IPS-NIHi11 (cell line): Measurements from ENCODE around the gene WDTC1.
"Not testable (repeated sequence)": the region's sequence is repeated elsewhere in the genome, so short reads cannot be mapped to it uniquely, and the experiment has no call there.

Source experiments
- DNase-seq: peaks from one replicate; pipeline ENCODE4 v3.0.0; 2012; ENCODE audit warnings: mixed read lengths, low spot score

WDTC1 gene, protein sequence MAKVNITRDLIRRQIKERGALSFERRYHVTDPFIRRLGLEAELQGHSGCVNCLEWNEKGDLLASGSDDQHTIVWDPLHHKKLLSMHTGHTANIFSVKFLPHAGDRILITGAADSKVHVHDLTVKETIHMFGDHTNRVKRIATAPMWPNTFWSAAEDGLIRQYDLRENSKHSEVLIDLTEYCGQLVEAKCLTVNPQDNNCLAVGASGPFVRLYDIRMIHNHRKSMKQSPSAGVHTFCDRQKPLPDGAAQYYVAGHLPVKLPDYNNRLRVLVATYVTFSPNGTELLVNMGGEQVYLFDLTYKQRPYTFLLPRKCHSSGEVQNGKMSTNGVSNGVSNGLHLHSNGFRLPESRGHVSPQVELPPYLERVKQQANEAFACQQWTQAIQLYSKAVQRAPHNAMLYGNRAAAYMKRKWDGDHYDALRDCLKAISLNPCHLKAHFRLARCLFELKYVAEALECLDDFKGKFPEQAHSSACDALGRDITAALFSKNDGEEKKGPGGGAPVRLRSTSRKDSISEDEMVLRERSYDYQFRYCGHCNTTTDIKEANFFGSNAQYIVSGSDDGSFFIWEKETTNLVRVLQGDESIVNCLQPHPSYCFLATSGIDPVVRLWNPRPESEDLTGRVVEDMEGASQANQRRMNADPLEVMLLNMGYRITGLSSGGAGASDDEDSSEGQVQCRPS

DNA sequence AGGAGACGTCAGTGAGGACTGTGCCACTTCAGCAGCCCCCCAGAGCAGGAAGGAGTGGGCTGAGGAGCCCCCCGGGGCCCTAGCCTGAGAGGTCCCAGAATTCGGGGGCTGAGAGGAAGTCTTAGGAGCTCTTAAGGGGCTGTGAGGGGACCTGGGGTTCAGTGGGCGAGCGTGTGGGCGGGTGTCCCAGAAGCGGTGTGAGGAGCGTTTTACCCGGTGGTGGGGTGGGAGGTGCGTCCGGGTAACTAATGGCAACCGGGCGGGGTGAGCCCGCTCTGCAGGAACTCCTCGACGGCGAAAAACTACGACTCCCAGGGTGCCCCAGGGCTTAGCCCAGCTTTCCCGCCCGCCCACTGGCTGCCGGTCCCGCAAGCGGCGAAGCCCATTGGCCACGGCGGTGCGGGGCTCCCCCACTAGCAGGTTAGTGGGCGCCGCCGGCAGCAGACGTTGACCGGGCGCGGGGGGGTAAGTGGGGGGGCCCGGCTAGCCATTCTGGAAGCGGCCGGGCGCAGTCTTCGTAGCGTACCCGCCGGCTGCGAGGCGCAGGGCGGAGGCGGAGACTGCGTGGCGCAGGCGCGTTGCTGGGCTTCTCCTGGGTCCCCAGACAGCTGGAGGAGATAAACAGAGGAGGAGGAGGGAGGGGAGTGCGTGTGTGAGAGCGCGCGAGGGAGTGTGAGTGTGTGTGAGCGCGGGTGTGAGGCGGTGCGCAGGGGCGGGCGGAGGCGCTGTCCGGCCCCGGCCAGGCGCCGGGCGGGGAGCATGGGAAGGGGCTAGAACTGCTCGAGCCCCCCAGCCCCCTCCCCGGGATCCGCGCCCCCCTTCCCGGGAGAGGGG lies at the start of gene WDTC1:
Gene WDTC1 (plus strand): TSS at position 584 of the 834 bp plus-strand sequence. CDS start 26,423 bp downstream, outside the sequence.
- peak; percentile 99 for DNase-seq

DNA sequence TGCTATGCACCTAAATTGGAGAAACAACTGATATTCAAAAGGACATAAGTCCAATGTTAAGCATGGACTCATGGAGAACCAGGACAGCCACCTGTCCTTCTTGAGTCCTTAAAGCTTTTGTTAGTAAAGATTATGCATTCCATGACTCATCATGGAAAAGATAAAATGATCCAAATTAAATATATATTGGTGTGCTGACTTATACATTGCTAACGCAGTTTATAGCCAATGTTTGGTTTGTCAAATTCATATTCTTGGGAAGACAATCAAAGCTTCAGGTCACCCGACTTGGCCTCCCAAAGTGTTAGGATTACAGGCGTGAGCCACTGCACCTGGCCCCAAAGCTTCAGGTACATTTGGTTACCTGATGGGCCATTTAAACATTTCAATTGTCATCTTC lies 49.8 kb upstream of the WDTC1 start:
- not testable (repeated sequence) for DNase-seq

DNA sequence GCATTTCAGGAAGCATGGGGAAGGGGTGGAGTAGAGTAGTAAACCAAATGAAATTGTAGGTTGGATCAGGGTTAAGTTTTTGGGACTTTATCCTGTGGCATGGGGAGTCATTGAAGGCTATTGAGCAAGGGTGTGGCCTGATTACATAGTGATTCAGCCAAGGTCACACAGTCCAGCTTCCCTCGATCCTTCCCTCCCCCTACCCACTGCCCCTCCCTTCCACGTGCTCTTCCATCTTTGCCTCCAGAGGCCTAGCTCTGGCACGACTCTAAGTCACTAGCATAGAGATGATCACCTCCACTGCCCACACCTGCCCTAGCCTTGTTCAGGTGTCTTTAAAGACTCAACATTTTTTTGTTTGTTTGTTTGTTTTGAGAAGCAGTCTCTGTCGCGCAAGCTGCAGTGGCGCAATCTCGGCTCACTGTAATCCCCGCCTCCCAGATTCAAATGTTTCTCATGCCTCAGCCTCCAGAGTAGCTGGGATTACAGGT lies 42.3 kb upstream of the WDTC1 start:
- DNase-seq, result no peak

DNA sequence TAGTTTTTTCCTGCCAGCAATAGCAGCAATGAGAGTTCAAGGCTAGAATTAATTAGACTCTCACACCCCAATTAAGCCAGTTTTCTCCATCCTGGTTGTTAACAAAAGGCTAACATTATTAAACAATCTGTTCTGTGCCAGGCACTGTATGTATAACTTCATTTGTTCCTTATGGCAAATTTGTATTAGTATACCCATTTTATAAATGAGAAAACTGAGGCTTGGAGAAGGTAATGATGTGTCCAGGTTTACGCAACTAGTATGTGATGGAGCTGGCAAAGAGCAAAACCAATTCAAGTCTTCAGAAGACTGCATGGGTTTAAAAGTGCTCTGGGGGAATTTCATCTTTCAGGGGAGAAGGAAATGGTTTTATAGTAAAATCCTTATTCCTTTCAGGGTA lies 41.2 kb upstream of the WDTC1 start:
- DNase-seq, result no peak

DNA sequence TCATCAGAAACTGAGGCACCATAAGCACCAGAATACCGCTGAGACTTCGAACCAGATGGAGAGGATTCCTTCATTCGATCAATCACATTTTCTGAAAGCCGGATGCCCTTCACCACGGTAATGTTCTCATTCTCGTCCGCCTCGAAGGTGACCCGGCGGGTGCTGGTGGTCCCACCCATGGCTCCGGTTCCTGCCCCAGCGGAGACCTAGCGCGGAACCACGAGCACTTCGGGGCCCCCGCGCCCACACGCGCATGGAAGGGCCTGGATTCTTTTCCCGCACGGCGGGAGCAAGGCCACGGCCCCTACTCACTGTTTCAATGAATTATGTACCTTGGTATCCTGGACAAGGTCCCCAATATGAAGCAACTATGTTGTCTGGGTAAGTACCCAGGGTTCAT lies 33.1 kb upstream of the WDTC1 start:
- no peak for DNase-seq

DNA sequence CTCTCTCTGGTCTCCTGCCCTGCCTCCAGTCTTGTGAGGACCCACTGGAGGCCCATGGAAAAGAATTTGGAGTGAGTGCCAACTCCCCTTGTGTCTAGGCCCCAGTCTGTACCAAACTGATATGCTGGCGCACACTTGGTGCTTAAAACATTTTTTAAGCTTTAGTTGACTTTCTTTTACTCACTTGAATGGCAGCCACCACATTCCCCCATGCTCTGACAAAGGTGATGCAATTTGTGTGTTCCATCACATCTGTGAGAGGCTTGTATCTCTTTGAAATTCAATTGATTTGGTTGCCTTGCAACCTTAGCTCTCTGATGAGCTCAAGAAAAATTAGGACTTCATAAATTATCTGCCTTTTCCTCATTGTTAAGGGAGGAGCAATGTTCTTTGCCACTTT lies 30.5 kb upstream of the WDTC1 start:
- DNase-seq, result no peak

DNA sequence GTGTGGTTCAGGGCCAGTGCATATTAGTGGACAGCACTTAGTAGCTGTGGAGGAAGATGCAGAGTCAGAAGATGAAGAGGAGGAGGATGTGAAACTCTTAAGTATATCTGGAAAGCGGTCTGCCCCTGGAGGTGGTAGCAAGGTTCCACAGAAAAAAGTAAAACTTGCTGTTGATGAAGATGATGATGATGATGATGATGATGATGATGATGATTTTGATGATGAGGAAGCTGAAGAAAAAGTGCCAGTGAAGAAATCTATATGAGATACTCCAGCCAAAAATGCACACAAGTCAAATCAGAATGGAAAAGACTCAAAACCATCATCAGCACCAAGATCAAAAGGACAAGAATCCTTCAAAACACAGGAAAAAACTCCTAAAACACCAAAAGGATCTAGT lies 27.2 kb upstream of the WDTC1 start:
- not testable (repeated sequence) for DNase-seq

DNA sequence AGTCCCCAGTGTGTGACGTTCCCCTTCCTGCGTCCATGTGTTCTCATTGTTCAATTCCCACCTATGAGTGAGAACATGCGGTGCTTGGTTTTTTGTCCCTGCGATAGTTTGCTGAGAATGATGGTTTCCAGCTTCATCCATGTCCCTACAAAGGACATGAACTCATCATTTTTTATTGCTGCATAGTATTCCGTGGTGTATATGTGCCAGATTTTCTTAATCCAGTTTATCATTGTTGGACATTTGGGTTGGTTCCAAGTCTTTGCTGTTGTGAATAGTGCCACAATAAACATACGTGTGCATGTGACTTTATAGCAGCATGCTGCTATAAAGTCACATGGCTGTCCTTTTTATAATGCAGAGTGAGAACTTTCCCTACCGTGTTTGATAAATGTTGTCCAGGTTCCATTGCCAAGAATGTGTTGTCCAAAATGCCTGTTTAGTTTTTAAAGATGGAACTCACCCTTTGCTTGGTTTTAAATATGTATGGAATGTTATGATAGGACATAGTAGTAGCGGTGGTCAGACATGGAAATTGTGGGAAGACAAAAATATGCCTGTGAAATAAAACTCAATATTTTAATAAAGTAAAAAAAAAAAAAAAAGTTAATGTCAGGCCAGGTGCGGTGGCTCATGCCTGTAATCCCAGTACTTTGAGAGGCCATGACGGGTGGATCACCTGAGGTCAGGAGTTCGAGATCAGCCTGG lies 26.1 kb upstream of the WDTC1 start:
- not testable (repeated sequence) for DNase-seq

DNA sequence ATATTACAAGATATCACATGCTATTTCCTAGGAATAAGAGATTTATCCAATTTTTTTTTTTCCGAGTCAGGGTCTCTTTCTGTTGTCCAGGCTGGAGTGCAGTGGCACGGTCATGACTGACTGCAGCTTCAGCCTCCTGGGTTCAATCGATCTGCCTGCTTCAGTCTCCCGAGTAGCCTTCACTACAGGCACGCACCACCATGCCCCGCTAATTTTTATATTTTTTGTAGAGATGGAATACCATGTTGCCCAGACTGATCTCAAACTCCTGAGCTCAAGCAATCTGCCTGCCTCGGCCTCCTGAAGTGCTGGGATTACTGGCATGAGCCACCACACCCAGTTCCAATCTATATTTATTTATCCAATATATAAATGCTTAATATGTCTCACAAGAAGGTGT lies 18.0 kb upstream of the WDTC1 start:
- DNase-seq, result no peak

DNA sequence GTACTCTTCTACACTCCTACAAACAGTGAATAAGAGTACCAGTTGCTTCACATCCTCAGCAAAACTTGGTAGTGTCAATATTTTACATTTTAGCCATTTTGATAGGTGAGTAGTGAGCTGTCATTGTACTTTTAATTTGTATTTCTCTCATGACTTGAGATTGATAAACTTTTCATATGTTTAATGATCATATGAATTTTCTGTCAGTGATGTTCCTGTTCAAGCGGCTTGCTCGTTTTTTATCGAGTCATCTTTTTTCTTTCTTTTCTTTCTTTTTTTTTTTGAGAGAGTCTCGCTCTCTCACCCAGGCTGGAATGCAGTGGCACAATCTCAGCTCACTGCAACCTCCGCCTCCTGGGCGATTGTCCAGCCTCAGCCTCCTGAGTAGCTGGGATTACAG lies 17.0 kb upstream of the WDTC1 start:
- DNase-seq, result no peak

DNA sequence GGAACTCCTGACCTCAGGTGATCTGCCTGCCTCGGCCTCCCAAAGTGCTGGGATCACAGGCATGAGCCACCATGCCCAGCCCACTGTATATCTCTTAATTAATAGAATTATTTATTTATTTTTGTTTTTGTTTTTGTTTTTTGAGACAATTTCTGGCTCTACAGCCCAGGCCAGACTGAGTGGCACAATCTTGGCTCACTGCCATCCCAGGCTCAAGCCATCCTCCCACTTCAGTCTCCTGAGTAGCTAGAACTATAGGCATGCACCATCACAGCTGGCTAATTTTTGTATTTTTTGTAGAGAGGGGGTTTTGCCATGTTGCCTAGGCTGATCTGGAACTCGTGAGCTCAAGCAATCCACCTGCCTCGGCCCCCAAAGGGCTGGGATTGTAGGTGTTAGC lies 15.7 kb upstream of the WDTC1 start:
- DNase-seq, result no peak

DNA sequence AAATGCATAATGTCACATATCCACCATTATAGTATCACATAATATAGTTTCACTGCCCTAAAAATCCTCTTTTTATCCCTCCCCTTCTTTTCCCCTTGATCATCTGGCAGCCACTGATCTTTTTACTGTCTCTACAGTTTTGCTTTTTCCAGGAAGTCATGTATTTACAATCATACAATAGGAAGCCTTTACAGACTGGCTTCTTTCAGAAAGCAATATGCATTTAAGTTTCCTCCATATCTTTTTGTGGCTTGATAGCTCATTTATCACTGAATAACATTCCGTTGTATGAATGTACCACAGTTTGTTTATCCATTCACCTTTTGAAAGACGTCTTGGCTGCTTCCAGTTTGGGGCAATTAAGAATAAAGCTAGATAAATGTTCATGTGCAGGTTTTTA lies 14.3 kb upstream of the WDTC1 start:
- DNase-seq, result no peak

DNA sequence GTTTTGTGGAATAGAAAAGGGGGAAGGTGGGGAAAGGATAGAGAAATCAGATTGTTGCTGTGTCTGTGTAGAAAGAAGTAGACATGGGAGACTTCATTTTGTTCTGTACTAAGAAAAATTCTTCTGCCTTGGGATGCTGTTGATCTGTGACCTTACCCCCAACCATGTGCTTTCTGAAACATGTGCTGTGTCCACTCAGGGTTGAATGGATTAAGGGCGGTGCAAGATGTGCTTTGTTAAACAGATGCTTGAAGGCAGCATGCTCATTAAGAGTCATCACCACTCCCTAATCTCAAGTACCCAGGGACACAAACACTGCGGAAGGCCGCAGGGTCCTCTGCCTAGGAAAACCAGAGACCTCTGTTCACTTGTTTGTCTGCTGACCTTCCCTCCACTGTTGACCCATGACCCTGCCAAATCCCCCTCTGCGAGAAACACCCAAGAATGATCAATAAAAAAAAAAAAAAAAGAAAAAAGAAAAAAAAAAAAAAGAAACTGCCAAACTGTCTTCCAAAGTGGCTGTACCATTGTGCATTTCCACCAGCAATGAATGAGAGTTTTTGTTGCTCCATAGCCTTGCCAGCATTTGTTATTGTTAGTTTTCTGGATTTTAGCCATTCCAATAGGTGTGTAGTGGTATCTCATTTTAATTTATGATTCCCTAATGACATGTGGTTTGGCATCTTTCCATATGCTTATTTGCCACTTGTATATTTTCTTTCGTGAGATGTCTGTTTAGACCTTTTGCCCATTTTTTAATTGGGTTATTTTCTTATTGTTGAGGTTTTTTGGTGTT lies 13.5 kb upstream of the WDTC1 start:
- not testable (repeated sequence) for DNase-seq

DNA sequence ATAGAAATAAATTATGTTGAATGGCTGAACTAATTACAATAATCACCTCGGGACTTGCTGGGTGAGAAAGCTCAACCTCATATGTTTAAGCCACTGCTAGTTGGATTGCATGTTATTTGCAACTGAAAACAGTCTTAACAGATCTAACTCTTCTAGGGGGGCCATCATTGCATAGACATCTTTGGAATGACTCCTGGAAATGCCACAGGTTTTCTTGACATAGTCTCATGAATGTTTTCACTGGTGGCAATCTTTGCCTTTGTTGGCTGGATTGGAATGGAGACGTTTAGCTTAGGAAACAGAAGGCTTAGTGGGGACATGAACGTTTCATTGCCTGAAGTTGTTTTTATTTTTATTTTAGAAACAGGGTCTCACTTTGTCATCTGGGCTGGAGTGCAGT lies 8.8 kb upstream of the WDTC1 start:
- no peak for DNase-seq

DNA sequence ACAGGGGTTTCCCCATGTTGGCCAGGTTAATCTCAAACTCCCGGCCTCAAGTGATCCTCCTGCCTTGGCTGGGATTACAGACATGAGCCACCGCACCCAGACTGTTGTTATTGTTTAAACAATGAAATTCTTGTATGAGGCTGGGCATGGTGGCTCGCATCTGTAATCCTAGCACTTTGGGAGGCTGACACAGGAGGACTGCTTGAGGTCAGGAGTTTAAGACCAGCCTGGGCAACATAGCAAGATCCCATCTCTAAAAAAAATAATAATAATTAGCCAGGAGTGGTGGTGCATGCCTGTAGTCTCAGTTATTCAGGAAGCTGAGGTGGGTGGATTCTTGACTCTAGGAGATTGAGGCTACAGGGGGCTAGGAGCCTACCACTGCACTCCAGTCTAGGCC lies 6.7 kb upstream of the WDTC1 start:
- no peak for DNase-seq

DNA sequence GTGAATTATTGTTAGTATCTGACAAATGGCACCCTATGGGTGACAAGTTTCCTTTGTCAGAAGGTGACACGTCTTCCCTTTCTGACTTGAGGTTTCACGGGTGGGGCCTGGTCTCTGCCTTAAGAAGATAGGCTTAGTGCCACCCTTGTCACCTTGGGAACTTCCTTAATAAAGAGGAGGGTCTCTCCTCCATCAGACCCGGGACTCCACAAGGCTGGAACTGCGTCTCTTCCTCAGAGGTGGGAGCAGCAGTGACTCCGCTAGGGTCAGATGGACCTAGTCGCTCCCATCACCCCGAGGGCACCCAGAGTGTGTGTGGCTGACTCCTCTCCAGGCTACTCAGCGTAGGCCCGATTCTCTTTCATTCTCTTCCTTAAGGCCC lies 774 bp upstream of the WDTC1 start:
- DNase-seq, result peak; percentile 20

DNA sequence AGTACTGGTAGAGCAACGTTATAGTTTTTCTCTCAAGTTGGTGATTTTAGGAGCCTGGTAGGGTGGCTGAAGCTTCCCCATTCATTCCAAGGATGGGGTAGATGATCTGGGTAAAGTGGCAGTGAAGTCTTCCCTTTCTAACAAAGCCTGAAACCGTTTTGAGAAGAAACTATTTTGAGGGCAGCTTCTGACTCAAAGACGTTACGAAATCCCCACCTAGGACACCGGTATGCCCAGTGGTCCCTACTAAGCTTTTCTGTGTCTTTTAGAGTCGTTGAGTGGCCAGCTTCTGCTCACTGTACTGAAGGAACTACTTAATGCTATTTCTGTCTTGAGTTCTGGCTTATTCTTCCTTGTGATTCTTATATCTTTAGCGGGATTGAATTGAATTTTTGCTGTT lies 1.4 kb downstream of the WDTC1 start:
- no peak for DNase-seq

DNA sequence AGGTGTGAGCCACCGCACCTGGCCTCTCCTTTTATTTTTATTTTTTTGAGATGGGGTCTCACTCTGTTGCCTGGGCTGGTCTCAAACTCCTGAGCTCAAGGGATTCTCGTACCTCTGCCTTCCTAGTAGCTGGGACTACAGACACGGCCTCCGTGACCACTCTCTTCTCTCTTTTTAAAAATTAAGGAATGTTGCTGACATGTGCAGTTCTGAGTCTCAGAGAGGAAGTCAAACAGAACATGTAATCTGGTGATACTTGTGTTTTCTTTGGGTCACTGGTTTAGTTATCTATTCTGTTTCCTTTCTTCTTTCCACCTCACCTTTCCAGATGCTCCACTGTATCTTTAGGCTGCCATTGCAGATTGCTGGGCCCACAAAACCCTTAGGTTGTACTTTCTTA lies 2.7 kb downstream of the WDTC1 start:
- DNase-seq, result no peak

DNA sequence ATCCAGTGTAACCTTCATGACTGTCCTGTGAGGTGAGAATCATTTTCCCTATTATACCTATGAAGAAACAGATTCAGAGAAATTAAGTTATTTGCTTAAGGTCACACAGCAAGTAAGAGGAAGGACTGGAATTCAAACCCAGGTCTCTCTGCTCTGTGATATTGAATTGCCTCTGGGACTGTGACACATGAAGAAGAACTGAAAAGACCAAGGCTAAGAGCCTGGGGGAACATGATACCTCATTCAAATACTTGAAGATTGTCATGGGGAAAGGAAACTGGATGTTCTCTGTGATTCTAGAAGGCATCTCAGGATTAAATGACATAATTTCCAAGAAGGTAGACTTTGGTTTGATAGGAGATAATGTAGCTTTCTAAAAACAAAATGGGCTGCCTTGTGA lies 3.6 kb downstream of the WDTC1 start:
- no peak for DNase-seq

DNA sequence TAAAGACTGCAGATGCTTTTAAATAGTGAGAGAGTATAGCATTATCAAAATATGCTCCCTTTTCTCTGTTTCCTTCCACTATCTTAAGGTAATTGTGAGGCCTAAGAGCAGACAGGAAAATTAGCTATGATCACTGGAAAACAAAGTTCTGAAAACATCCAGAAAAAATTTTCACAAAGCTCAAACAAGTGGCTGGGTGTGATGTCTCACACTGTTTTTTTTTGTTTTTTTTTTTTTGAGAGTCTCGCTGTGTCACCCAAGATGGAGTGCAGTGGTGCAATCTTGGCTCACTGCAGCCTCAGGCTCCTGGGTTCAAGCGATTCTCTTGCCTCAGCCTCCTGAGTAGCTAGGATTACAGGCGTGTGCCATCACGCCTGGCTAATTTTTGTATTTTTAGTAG lies 7.2 kb downstream of the WDTC1 start:
- DNase-seq, result no peak

DNA sequence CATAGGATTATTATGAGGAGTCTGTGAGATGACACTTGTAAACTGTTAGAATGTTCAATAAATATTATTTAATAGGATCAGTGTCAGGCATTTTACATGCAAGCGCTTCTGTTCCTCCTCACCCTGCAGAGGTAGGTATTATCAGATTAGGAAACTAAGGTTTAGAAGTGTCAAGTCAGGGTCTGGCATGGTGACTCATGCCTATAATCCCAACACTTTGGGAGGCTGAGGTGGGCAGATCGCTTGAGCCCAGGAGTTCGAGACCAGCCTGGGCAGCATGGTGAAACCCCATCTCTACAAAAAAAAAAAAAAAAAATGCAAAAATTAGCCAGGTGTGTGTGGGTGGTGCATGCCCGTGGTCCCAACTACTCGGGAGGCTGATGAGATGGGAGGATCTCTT lies 9.2 kb downstream of the WDTC1 start:
- not testable (repeated sequence) for DNase-seq
